H1 (cell line): ENCODE measurements around the gene IL21R. TPM values are rescaled to one million over a fixed set of nuclear protein-coding genes. Genes with fewer than 3 reads are reported as not detected.

Experiments
- EZH2 ChIP-seq: fragments of 200-600 bp; sonication (generic); IDR thresholded peaks from 2 replicates; pipeline ENCODE4 v1.7.1; 2012; ENCODE audit warnings: low read depth, mild to moderate bottlenecking, moderate library complexity, low read length, inconsistent platforms; ENCODE audit not compliant: severe bottlenecking
- PHF8 ChIP-seq: fragments of 200-600 bp; sonication (generic); conservative IDR thresholded peaks from 2 replicates; pipeline ENCODE4 v1.7.1; 2012; ENCODE audit warnings: low read depth, mild to moderate bottlenecking, inconsistent platforms, low read length, moderate library complexity
- SAP30 ChIP-seq: fragments of 300-600 bp; sonication (generic); IDR thresholded peaks from 2 replicates; pipeline ENCODE4 v1.7.1; 2012; ENCODE audit warnings: low read length, moderate library complexity, mild to moderate bottlenecking, inconsistent platforms; ENCODE audit not compliant: insufficient read depth, insufficient replicate concordance
- TBP ChIP-seq: IDR thresholded peaks from 2 replicates; pipeline ENCODE4 v1.6.1; 2011; ENCODE audit warnings: low read depth, low read length, improper control_type of control experiment
- polyA plus RNA-seq, 7 experiments: library from polyadenylated mRNA; depleted of rRNA in 3 of 7; stranded (reverse) in 5 of 7; unstranded in 2 of 7; fragments of >200 nt in 5 of 7; fragments of 200-250 nt in 2 of 7; gene quantifications; 1 replicate in 5 of 7; 2 replicates in 1 of 7; 4 replicates in 1 of 7; pipeline versions ENCODE4 v1.2.1 to v1.2.3, GENCODE V29; 2011 to 2013; ENCODE audit warnings: missing spikeins in 2 of 7, mixed read lengths in 2 of 7
- total RNA-seq: library from RNA; stranded (reverse); fragmentation: NEBNext Ultra II Directional; extraction: Animal tissue kit (Norgen Biotek cat#: 25700); gene quantifications from 2 replicates; pipeline ENCODE4 v1.2.1, GENCODE V29; 2021

The IL21R gene
- total and polyA plus RNA-seq, 2 of the 8 experiments (the other 6 are each of a cell fraction or from before 2014, with no cell fraction given) = 0.34 to 0.70 TPM

- no peak for TF ChIP-seq PHF8
- no peak for TF ChIP-seq SAP30
- peak; percentile 71 for TF ChIP-seq TBP
- no peak for TF ChIP-seq EZH2
- TF ChIP-seq, all 59 proteins: peak for 12
Observed at GRCh38 chr16:27374804-27375425, 27.1 kb upstream of the IL21R start (continued).
